Sigmoid colon (tissue), 7 donors: Measurements from ENCODE around the gene ZSWIM6. TPM values are rescaled to one million over a fixed set of nuclear protein-coding genes. Genes with fewer than 3 reads are reported as not detected.

Experiments used
- DNase-seq: peaks from one replicate; pipeline ENCODE4 v3.0.0-alpha.2; 2019
- H3K27ac ChIP-seq, 4 donors: fragments of 200-600 bp; sonication (generic); one replicate each; pipeline ENCODE4 v1.5.1; 2016 to 2019; ENCODE audit warnings: mild to moderate bottlenecking in 1 of 4
- H3K27me3 ChIP-seq, 3 donors: fragments of 200-600 bp; sonication (generic); one replicate each; pipeline ENCODE4 v1.5.1; 2019; ENCODE audit warnings: mild to moderate bottlenecking in 1 of 3
- H3K36me3 ChIP-seq, 4 donors: fragments of 200-600 bp; sonication (generic); one replicate each; pipeline ENCODE4 v1.5.1; 2016 to 2019
- H3K4me1 ChIP-seq, 4 donors: fragments of 200-600 bp; sonication (generic); one replicate each; pipeline ENCODE4 v1.5.1; 2017 to 2019
- H3K4me3 ChIP-seq, 4 donors: fragments of 200-600 bp; sonication (generic); one replicate each; pipeline ENCODE4 v1.5.1; 2017 to 2019; ENCODE audit warnings: mild to moderate bottlenecking in 2 of 4, moderate library complexity in 1 of 4
- H3K9me3 ChIP-seq, 4 donors: fragments of 200-600 bp in 3 of 4; sonication (generic) in 3 of 4; one replicate each; pipeline versions ENCODE4 v1.5.1 to v1.6.1; 2013 to 2019
- EP300 ChIP-seq, 4 donors: sonication (generic); formaldehyde crosslinking; IDR thresholded peaks; one replicate each; pipeline ENCODE4 v1.6.1; 2017; ENCODE audit warnings: antibody characterized with exemption in 4 of 4
- POLR2A ChIP-seq, 2 donors: fragments of 450-650 bp; IDR thresholded peaks; one replicate each; pipeline ENCODE4 v1.6.1; 2016; ENCODE audit warnings: antibody characterized with exemption in 2 of 2, mild to moderate bottlenecking in 2 of 2, moderate library complexity in 2 of 2
- POLR2AphosphoS5 ChIP-seq, 4 donors: sonication (generic); formaldehyde crosslinking; IDR thresholded peaks; one replicate each; pipeline ENCODE4 v1.6.1; 2017; ENCODE audit warnings: antibody characterized with exemption in 4 of 4
- WGBS, 2 donors: extraction: QIAGEN DNeasy Blood & Tissue Kit; methylation state at CpG; one replicate each; pipeline ENCODE4 v1.1.7; 2013; 5-methylcytosine and 5-hydroxymethylcytosine counted together
- intact Hi-C: fragments of 100-400 bp; cut with DNase I; formaldehyde crosslinking; loops from one replicate; pipeline ENCODE4 v1.15.1; 2023
- polyA plus RNA-seq, 3 donors: library from polyadenylated mRNA; stranded (reverse); fragments of 200-250 nt; gene quantifications; one replicate each; pipeline ENCODE4 v1.2.3, GENCODE V29; 2013
- total RNA-seq, 4 donors: library from RNA; depleted of rRNA; stranded (reverse); fragments of >200 nt; gene quantifications; one replicate each; pipeline ENCODE4 v1.1.0, GENCODE V29; 2016
- TF ChIP-seq, protein P1 (sequence below), 4 experiments: fragments of 450-650 bp in 3 of 4; fragments of 200-600 bp in 1 of 4; IDR thresholded peaks; one replicate each; pipeline ENCODE4 v1.5.1; 2016 to 2019; ENCODE audit warnings: antibody characterized with exemption in 4 of 4, mild to moderate bottlenecking in 3 of 4, moderate library complexity in 2 of 4
- donor health status: healthy with polysubstance abuse.
- donor health status: Bipolar disorder and iron deficiency.
- donor health status: healthy.

Gene ZSWIM6
- total and polyA plus RNA-seq, 7 donors: 4.2 to 17.7 (median 11.3) TPM

- no peaks in the 10 kb centered on the region for H3K27me3 ChIP-seq
- DNase-seq: no peak
- H3K4me3 ChIP-seq: no peak overlapping the region
- intact Hi-C loops: no loop called here
- H3K4me1 ChIP-seq: peaks cover 0 to 33% (median 18%) of the 10 kb centered on the region in 4 donors
- H3K36me3 ChIP-seq: no peaks in the 10 kb centered on the region
- 94% methylated on average over 3 of the region's 3 CpGs for WGBS, 2 donors
- TF ChIP-seq, protein P1, sequence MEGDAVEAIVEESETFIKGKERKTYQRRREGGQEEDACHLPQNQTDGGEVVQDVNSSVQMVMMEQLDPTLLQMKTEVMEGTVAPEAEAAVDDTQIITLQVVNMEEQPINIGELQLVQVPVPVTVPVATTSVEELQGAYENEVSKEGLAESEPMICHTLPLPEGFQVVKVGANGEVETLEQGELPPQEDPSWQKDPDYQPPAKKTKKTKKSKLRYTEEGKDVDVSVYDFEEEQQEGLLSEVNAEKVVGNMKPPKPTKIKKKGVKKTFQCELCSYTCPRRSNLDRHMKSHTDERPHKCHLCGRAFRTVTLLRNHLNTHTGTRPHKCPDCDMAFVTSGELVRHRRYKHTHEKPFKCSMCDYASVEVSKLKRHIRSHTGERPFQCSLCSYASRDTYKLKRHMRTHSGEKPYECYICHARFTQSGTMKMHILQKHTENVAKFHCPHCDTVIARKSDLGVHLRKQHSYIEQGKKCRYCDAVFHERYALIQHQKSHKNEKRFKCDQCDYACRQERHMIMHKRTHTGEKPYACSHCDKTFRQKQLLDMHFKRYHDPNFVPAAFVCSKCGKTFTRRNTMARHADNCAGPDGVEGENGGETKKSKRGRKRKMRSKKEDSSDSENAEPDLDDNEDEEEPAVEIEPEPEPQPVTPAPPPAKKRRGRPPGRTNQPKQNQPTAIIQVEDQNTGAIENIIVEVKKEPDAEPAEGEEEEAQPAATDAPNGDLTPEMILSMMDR (IDR thresholded peaks at IDR 0.05): no peak
- no peak for TF ChIP-seq POLR2AphosphoS5 (IDR thresholded peaks at IDR 0.05)
- TF ChIP-seq POLR2A (IDR thresholded peaks at IDR 0.05): no peak
- TF ChIP-seq EP300 (IDR thresholded peaks at IDR 0.05): no peak
- H3K27ac ChIP-seq: no peak overlapping the region
- H3K9me3 ChIP-seq: no peaks in the 10 kb centered on the region
Measured at GRCh38 chr5:61363401-61364114, 31.5 kb downstream of the ZSWIM6 start.

DNA sequence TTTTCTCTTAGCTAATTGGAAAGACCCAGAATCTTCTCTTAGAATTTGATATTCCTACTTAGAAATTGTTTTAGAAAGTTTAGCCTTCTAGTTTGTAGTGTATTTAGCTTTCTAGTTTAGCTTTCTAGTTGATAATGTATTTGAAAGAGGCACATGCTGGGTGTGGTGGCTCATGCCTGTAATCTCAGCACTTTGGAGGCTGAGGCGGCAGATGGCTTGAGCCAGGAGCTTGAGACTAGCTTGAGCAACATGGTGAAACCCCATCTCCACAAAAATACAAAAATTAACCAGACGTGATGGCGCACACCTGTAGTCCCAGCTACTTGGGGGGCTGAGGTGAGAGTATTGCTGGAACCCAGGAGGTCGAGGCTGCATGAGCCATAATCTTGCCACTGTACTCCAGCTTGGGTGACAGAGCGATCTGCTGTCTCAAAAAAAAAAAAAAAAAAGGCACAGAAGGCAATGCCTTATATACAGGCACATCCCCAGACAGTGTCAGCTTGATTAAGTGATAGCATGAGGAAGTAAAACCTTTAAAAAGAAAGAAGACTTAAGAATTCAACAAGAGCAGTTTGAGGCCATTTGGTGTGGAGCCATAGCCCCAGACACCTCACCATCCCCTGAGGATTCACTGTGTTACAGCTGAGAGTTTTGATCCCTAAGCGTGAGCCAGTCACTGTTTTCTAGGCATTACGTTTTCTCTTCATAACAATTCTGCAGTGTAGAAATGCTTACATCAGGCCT lies 34.6 kb downstream of the ZSWIM6 start:
- Histone ChIP-seq H3K4me3 (no peak overlapping the region), H3K27me3 (no peaks in the 10 kb centered on the region), H3K9me3 (no peaks in the 10 kb centered on the region), H3K36me3 (no peaks in the 10 kb centered on the region), H3K27ac (no peak overlapping the region), H3K4me1 (peaks cover 0 to 17% (median 12%) of the 10 kb centered on the region in 4 donors)
- 90 to 94% methylated on average over 7 of the region's 7 CpGs for whole genome bisulfite sequencing, 2 donors
- DNase-seq: no peak
- intact Hi-C loops: no loop called here
- no peak for TF ChIP-seq POLR2A (IDR thresholded peaks at IDR 0.05)
- no peak for TF ChIP-seq POLR2AphosphoS5 (IDR thresholded peaks at IDR 0.05)
- no peak for TF ChIP-seq EP300 (IDR thresholded peaks at IDR 0.05)
- TF ChIP-seq, protein P1 (IDR thresholded peaks at IDR 0.05): no peak

GRCh38 chr5:61370506-61370905 lies 38.4 kb downstream of the ZSWIM6 start:
- 19 to 79% methylated on average over 2 of the region's 2 CpGs for WGBS, 2 donors
- TF ChIP-seq POLR2A (IDR thresholded peaks at IDR 0.05) (no peak), POLR2AphosphoS5 (IDR thresholded peaks at IDR 0.05) (no peak), EP300 (IDR thresholded peaks at IDR 0.05) (no peak)
- TF ChIP-seq, protein P1 (IDR thresholded peaks at IDR 0.05): no peak
- Histone ChIP-seq H3K4me3 (no peak overlapping the region), H3K27ac (no peak overlapping the region), H3K4me1 (peaks cover 0 to 6% (median 0%) of the 10 kb centered on the region in 4 donors), H3K9me3 (no peaks in the 10 kb centered on the region), H3K36me3 (no peaks in the 10 kb centered on the region), H3K27me3 (no peaks in the 10 kb centered on the region)
- intact Hi-C loops: no loop called here
- no peak for DNase-seq

GRCh38 chr5:61371474-61371873 lies 39.4 kb downstream of the ZSWIM6 start:
- no peak for DNase-seq
- H3K4me1 ChIP-seq: peaks cover 0 to 6% (median 0%) of the 10 kb centered on the region in 4 donors
- no peaks in the 10 kb centered on the region for H3K27me3 ChIP-seq
- no peaks in the 10 kb centered on the region for H3K36me3 ChIP-seq
- TF ChIP-seq POLR2AphosphoS5 (IDR thresholded peaks at IDR 0.05): no peak
- TF ChIP-seq, protein P1 (IDR thresholded peaks at IDR 0.05): no peak
- TF ChIP-seq EP300 (IDR thresholded peaks at IDR 0.05): no peak
- TF ChIP-seq POLR2A (IDR thresholded peaks at IDR 0.05): no peak
- H3K4me3 ChIP-seq: no peak overlapping the region
- H3K27ac ChIP-seq: no peak overlapping the region
- WGBS, 2 donors: 21 to 65% methylated on average over 5 of the region's 5 CpGs
- intact Hi-C loops: no loop called here
- no peaks in the 10 kb centered on the region for H3K9me3 ChIP-seq
